ENCODE results near the gene HIVEP1. TPM values are rescaled to one million over a fixed set of nuclear protein-coding genes. Genes with fewer than 3 reads are reported as not detected.
A peak's percentile ranks its signal among the peaks of the same experiment; 100 is the strongest.

Gene HIVEP1
- total and polyA plus RNA-seq, 2 of the 8 experiments (the other 6 are each of a cell fraction or from before 2014, with no cell fraction given), result 22.6 to 23.1 TPM

GRCh38 chr6:12158686-12159415, 146.7 kb downstream of the HIVEP1 start:
- Histone ChIP-seq H3K4me2 (ENCODE audit: insufficient read depth in 1 of 2, low read depth in 2 of 2, low read length in 2 of 2) (no peak overlapping the region), H3K23me2 (ENCODE audit: low read depth, low read length) (no peaks in the 10 kb centered on the region), H2AFZ (ENCODE audit: low read length) (no peak overlapping the region), H3K14ac (ENCODE audit: insufficient read length) (no peak overlapping the region), H3K9ac (replicated peaks in 1 of 4; ENCODE audit: extremely low read depth in 1 of 4, low read depth in 3 of 4, low read length in 3 of 4) (no peak overlapping the region), H3K36me3 (ENCODE audit: control insufficient read depth in 2 of 4, insufficient read depth in 4 of 4, low read length in 3 of 4) (peaks cover 5 to 16% (median 12%) of the 10 kb centered on the region in 4 experiments), H2BK20ac (ENCODE audit: low read length) (no peak overlapping the region), H3K27ac (ENCODE audit: low read depth, low read length) (0 out of 2 replicates have a peak overlapping the region, but pooled peaks have one; percentile 32), H4K91ac (replicated peaks; ENCODE audit: insufficient read length, low read length) (no peak overlapping the region), H3K9me3 (ENCODE audit: insufficient read depth in 2 of 2, low read depth in 1 of 2, low read length in 1 of 2) (no peaks in the 10 kb centered on the region), H2BK5ac (ENCODE audit: low read depth, low read length) (no peak overlapping the region), H3K27me3 (replicated peaks in 1 of 4; ENCODE audit: control insufficient read depth in 3 of 4, extremely low read depth in 1 of 4, insufficient read depth in 3 of 4, low read length in 3 of 4) (no peaks in the 10 kb centered on the region), H2BK120ac (replicated peaks; ENCODE audit: low read depth, low read length) (no peak overlapping the region), H3K79me2 (ENCODE audit: control insufficient read depth in 1 of 2, insufficient read depth in 2 of 2, low read length in 2 of 2) (peaks cover 0 to 11% of the 10 kb centered on the region in 2 experiments; a peak in 1 of 4 replicates), H4K8ac (ENCODE audit: extremely low read depth, insufficient read depth, low read length) (no peak overlapping the region), H3K79me1 (ENCODE audit: low read depth, low read length) (no peaks in the 10 kb centered on the region), H2AK5ac (ENCODE audit: low read depth, low read length) (no peak overlapping the region; the same call in 1 of the 2 replicates), H3K18ac (ENCODE audit: extremely low read depth, low read length) (no peak overlapping the region), H2BK15ac (ENCODE audit: low read length) (no peak overlapping the region), H2BK12ac (ENCODE audit: low read depth, low read length) (no peak overlapping the region), H3K56ac (replicated peaks; ENCODE audit: insufficient read length, low read depth, low read length) (no peak overlapping the region), H3K4ac (replicated peaks; ENCODE audit: insufficient read length, low read depth, low read length) (no peak overlapping the region), H4K5ac (ENCODE audit: insufficient read length, low read depth, low read length) (no peak overlapping the region), H3K23ac (ENCODE audit: insufficient read length) (no peak overlapping the region), H3K4me3 (ENCODE audit: extremely low read depth in 1 of 4, insufficient read depth in 2 of 4, low read depth in 3 of 4, low read length in 4 of 4) (no peak overlapping the region), H3K4me1 (replicated peaks in 1 of 4; ENCODE audit: control insufficient read depth in 3 of 4, insufficient read depth in 4 of 4, low read length in 3 of 4) (no peaks in the 10 kb centered on the region), H4K20me1 (replicated peaks in 1 of 2; ENCODE audit: control insufficient read depth in 1 of 2, insufficient read depth in 2 of 2, low read length in 2 of 2) (no peaks in the 10 kb centered on the region)
- DNase-seq (ENCODE audit: low read depth in 1 of 2, low spot score in 2 of 2) (no peak), FAIRE-seq (no peak)
- ChIA-PET POLR2A (ENCODE audit: partially characterized antibody) (no interaction called here), CTCF (ENCODE audit: partially characterized antibody) (interaction anchor here (0.8 to 1.7 kb wide), 3 partner anchors 20 to 563 kb away, joined by 3 to 4 read pairs (median 3); no protein-coding TSS in a partner anchor)
- WGBS, 2 experiments (ENCODE audit: extremely low coverage in 1 of 2, insufficient coverage in 1 of 2, insufficient read length in 1 of 2, insufficient replicate concordance in 2 of 2, low coverage in 1 of 2, low lambda C conversion rate in 2 of 2, missing lambda C conversion rate in 1 of 2), result 93% methylated on average over 16 of the region's 16 CpGs; no CpG with 5 or more reads in 1 of the 2 experiments
- no peak for TF ChIP-seq CBX8 (IDR thresholded peaks at IDR 0.05; ENCODE audit: borderline replicate concordance, low read depth, low read length)
- no peak for TF ChIP-seq GTF2F1 (IDR thresholded peaks at IDR 0.05; ENCODE audit: borderline replicate concordance, low read depth, low read length)
